Measurements from ENCODE around the gene ITPR2.

GRCh38 chr12:26878661-26879119 lies 45.7 kb upstream of the ITPR2 start:
- TF ChIP-seq, protein P1, sequence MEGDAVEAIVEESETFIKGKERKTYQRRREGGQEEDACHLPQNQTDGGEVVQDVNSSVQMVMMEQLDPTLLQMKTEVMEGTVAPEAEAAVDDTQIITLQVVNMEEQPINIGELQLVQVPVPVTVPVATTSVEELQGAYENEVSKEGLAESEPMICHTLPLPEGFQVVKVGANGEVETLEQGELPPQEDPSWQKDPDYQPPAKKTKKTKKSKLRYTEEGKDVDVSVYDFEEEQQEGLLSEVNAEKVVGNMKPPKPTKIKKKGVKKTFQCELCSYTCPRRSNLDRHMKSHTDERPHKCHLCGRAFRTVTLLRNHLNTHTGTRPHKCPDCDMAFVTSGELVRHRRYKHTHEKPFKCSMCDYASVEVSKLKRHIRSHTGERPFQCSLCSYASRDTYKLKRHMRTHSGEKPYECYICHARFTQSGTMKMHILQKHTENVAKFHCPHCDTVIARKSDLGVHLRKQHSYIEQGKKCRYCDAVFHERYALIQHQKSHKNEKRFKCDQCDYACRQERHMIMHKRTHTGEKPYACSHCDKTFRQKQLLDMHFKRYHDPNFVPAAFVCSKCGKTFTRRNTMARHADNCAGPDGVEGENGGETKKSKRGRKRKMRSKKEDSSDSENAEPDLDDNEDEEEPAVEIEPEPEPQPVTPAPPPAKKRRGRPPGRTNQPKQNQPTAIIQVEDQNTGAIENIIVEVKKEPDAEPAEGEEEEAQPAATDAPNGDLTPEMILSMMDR (conservative IDR thresholded peaks at IDR 0.05; ENCODE audit: low read length): no peak
- no peak for TF ChIP-seq EZH2phosphoT487 (IDR thresholded peaks at IDR 0.05; ENCODE audit: borderline replicate concordance, low read depth, low read length)
